Measurements from ENCODE around the gene CDX1.

DNA sequence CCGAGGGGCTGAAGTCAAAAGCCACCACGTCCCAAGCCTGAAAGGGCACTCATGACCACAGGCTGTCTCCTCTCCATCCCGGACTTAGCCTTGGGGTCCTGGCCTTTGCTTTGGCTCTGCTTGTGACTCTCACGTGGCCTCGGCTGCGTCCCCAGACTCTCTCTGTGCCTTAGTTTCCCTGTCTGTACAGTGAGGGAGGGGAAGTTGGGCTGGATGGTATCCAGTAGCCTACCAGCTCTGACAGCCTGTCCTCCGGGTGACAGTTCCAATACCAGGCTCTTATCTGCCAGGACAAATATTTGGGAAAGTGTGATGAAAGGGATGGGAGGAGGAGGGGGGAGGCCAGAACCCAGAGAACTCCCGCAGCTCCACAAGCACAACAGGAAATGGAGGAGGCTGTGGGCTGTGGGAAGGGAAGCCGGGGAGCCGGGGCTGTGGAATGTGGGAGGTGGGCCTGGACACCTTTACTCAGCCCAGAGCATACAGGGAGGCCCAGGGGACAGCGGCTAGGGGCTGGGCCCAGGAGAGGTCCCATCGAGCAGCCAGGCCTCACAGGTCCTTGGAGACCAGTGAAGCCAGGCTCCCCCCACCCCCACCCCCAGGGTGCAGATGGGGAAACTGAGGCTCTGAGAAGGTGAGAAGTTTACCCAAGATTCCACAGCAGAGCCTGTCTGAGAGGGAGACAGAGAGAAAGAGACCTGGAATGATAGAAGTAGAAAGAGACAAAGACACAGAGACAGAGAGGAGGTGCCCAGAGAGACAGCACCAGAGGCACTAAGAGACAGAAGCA is 29.2 kb upstream of the CDX1 start:
- TF ChIP-seq, protein P1, sequence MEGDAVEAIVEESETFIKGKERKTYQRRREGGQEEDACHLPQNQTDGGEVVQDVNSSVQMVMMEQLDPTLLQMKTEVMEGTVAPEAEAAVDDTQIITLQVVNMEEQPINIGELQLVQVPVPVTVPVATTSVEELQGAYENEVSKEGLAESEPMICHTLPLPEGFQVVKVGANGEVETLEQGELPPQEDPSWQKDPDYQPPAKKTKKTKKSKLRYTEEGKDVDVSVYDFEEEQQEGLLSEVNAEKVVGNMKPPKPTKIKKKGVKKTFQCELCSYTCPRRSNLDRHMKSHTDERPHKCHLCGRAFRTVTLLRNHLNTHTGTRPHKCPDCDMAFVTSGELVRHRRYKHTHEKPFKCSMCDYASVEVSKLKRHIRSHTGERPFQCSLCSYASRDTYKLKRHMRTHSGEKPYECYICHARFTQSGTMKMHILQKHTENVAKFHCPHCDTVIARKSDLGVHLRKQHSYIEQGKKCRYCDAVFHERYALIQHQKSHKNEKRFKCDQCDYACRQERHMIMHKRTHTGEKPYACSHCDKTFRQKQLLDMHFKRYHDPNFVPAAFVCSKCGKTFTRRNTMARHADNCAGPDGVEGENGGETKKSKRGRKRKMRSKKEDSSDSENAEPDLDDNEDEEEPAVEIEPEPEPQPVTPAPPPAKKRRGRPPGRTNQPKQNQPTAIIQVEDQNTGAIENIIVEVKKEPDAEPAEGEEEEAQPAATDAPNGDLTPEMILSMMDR (IDR thresholded peaks at IDR 0.05 in 4 of 5, conservative IDR thresholded peaks at IDR 0.05 in 1 of 5), result no peak
- no peak for TF ChIP-seq POLR2A (IDR thresholded peaks at IDR 0.05)
